ENCODE data around the gene AJUBA. TPM values are rescaled to one million over a fixed set of nuclear protein-coding genes. Genes with fewer than 3 reads are reported as not detected.
A peak's percentile ranks its signal among the peaks of the same experiment; 100 is the strongest.
"Not testable (repeated sequence)": the region's sequence is repeated elsewhere in the genome, so short reads cannot be mapped to it uniquely, and the experiment has no call there.

AJUBA gene
- total RNA-seq, 4 donors from 2014 or later, result 6.8 to 51.7 (median 27.1) TPM

DNA sequence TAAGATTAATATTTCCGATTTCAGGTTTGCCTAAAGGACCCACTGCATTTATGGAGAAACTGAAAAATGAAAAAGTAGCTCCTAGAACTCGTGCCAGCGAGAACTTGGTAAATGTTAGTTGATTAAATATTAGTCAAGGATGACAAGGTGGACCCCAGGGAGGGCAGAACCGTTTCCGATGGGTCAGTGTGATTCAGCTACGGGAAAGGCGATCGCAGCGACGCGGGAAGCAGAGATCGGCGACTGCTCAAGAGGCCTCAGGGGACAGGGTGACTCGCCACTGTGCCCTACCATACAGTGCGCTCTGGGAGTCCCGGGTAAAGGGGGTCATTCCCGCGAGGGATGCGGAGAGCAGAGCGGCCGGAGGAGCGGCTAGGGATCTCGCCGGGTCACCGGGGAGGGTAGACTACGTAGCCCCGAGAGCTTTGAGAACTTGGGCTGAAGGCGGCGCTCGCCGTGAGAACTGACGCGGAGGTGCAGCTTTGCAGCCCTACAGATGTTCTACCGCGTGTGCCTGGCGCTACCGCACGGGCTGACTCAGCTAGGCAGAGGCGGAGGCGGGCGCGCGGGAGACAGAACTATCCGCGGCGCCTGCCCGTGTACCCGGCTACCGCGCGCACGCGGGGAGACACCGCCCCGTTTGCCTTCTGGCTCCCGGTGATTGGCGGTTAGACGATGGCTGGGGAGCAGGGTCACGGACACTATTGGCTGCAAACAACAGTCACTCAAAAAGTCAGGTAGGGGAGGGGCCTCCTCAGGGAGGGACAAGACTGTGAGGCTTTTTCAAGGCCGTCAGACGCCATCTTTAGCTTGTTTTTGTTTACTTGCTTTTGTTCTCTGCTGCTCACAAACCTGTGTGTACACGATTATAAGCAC is 24.4 kb upstream of the AJUBA start:
- intact Hi-C loops (cut with DNase I; ENCODE audit: low total_unique reads), result no loop called here
- DNase-seq, result peak; percentile 96 to 97
- TF ChIP-seq CTCF (IDR thresholded peaks at IDR 0.05) (no peak), POLR2A (IDR thresholded peaks at IDR 0.05) (peak; percentile 86 to 92)
- Histone ChIP-seq H3K4me3 (peak overlapping the region; percentile 68 to 72), H3K9me3 (no peaks in the 10 kb centered on the region), H3K36me3 (no peaks in the 10 kb centered on the region), H3K27me3 (no peaks in the 10 kb centered on the region), H3K27ac (peak overlapping the region; percentile 93 to 97), H3K4me1 (no peaks in the 10 kb centered on the region)

DNA sequence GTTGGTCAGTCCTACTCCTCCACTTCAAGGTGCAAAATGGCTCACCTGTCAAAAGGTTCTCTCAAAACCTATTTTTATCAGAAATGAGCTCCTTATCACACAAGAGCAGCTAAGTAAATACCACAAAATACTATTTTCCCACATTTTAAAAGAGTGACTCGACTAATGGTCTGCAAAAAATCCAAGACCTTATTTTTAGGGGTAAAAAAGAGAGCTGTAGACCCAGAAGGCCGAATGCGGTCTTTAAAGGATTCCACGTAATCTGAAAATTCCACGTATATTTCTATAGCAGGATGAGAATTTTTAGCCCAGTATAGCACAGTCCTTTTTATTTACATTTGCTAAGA is 23.8 kb upstream of the AJUBA start:
- H3K27me3 ChIP-seq, result no peaks in the 10 kb centered on the region
- H3K27ac ChIP-seq, result peak overlapping the region; percentile 93 to 97
- no peak for TF ChIP-seq POLR2A (IDR thresholded peaks at IDR 0.05)
- TF ChIP-seq CTCF (IDR thresholded peaks at IDR 0.05), result no peak
- intact Hi-C loops (cut with DNase I; ENCODE audit: low total_unique reads), result no loop called here
- H3K9me3 ChIP-seq, result no peaks in the 10 kb centered on the region
- H3K36me3 ChIP-seq, result no peaks in the 10 kb centered on the region
- no peak for DNase-seq
- H3K4me3 ChIP-seq, result peak overlapping the region; percentile 68 to 72
- H3K4me1 ChIP-seq, result no peaks in the 10 kb centered on the region

- Histone ChIP-seq H3K4me1 (no peaks in the 10 kb centered on the region), H3K4me3 (no peak overlapping the region), H3K9me3 (no peaks in the 10 kb centered on the region), H3K36me3 (no peaks in the 10 kb centered on the region), H3K27me3 (no peaks in the 10 kb centered on the region), H3K27ac (no peak overlapping the region)
- TF ChIP-seq POLR2A (IDR thresholded peaks at IDR 0.05), result no peak
- DNase-seq, result no peak
- intact Hi-C loops (cut with DNase I; ENCODE audit: low total_unique reads), result no loop called here
These were observed 23.3 kb upstream of the AJUBA start for GRCh38 chr14:23005451-23006187.

DNA sequence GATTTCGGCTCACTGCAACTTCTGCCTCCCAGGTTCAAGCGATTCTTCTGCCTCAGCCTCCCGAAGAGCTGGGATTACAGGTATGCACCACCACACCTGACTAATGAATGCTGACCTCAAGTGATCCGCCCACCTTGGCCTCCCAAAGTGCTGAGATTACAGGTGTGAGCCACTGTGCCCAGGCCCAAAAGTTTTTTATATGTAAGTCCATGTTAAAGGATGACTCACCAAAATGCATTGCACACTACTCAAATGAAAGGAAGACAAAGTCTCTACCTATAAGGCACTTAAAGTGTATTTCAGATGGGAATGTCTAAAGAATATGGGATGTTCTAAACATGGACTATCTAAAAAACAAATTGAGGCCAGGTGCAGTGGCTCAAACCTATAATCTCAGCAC is 21.9 kb upstream of the AJUBA start:
- H3K4me3 ChIP-seq; intact Hi-C loops (cut with DNase I; ENCODE audit: low total_unique reads); DNase-seq; H3K27me3 ChIP-seq; H3K4me1 ChIP-seq; H3K27ac ChIP-seq; H3K9me3 ChIP-seq; H3K36me3 ChIP-seq: not testable (repeated sequence)

DNA sequence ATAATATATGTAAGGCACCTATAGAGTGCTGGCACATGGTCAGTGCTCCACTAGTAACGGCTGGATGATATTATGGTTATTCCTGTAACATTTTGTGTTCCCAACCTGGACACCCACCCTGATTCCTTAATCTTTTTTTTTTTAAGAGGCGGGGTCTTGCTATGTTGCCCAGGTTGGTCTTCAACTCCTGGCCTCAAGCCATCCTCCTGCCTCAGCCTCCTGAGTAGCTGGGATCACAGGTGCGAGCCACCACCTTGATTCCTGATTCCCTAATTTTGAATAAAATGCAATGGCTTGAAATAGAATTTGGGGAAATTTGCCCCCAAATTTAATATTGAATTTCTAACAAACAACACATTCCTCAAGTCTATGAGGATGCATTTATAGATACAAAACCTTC is 20.2 kb upstream of the AJUBA start:
- TF ChIP-seq CTCF (IDR thresholded peaks at IDR 0.05), result no peak
- TF ChIP-seq POLR2A (IDR thresholded peaks at IDR 0.05), result no peak
- intact Hi-C loops (cut with DNase I; ENCODE audit: low total_unique reads), result no loop called here
- no peaks in the 10 kb centered on the region for H3K9me3 ChIP-seq
- no peaks in the 10 kb centered on the region for H3K27me3 ChIP-seq
- H3K4me3 ChIP-seq, result no peak overlapping the region
- no peaks in the 10 kb centered on the region for H3K36me3 ChIP-seq
- no peak overlapping the region for H3K27ac ChIP-seq
- no peak for DNase-seq
- no peaks in the 10 kb centered on the region for H3K4me1 ChIP-seq

- no peaks in the 10 kb centered on the region for H3K36me3 ChIP-seq
- TF ChIP-seq CTCF (IDR thresholded peaks at IDR 0.05) (no peak), POLR2A (IDR thresholded peaks at IDR 0.05) (no peak)
- intact Hi-C loops (cut with DNase I; ENCODE audit: low total_unique reads), result no loop called here
- DNase-seq, result no peak
- no peaks in the 10 kb centered on the region for H3K9me3 ChIP-seq
- H3K4me3 ChIP-seq, result no peak overlapping the region
- peaks cover 0 to 5% of the 10 kb centered on the region in 2 donors for H3K4me1 ChIP-seq
- H3K27ac ChIP-seq, result no peak overlapping the region
- no peaks in the 10 kb centered on the region for H3K27me3 ChIP-seq
These were observed 18.5 kb upstream of the AJUBA start for GRCh38 chr14:23000860-23001259.
